HepG2 (cell line): ENCODE data around the gene TMEM217. TPM values are rescaled to one million over a fixed set of nuclear protein-coding genes. Genes with fewer than 3 reads are reported as not detected.

Experiments
- AHR ChIP-seq: IDR thresholded peaks from 2 replicates; pipeline ENCODE4 v1.6.1; 2018; ENCODE audit warnings: missing genetic modification reagents, missing compliant biosample characterization
- EED ChIP-seq: sonication (generic); formaldehyde crosslinking; IDR thresholded peaks from 2 replicates; pipeline ENCODE4 v1.5.0; 2020; ENCODE audit warnings: mild to moderate bottlenecking, missing genetic modification reagents
- FOXK1 ChIP-seq: sonication (generic); formaldehyde crosslinking; IDR thresholded peaks from 2 replicates; pipeline ENCODE4 v1.4.0; 2020; ENCODE audit warnings: low read depth, missing genetic modification reagents, borderline replicate concordance
- HNRNPL ChIP-seq: fragments of 200-400 bp; formaldehyde crosslinking; IDR thresholded peaks from 2 replicates; pipeline ENCODE4 v1.6.1; 2017; ENCODE audit warnings: mild to moderate bottlenecking, low read depth, low read length
- HOXA9 ChIP-seq: sonication (generic); formaldehyde crosslinking; IDR thresholded peaks from 2 replicates; pipeline ENCODE4 v1.8.1; 2022; ENCODE audit warnings: missing genetic modification reagents, mild to moderate bottlenecking, moderate library complexity, borderline replicate concordance
- LCORL ChIP-seq, 2 experiments: fragments of 450-650 bp in 1 of 2; sonication (generic) in 1 of 2; formaldehyde crosslinking in 1 of 2; IDR thresholded peaks; 2 replicates each; pipeline versions ENCODE4 v1.5.0 to v1.6.1; 2017 to 2020; ENCODE audit warnings: antibody characterized with exemption in 1 of 2, missing genetic modification reagents in 1 of 2
- NFE2L1 ChIP-seq: sonication (generic); formaldehyde crosslinking; IDR thresholded peaks from 2 replicates; pipeline ENCODE4 v1.4.0; 2020; ENCODE audit warnings: missing genetic modification reagents, mild to moderate bottlenecking, borderline replicate concordance
- SMAD9 ChIP-seq: sonication (generic); formaldehyde crosslinking; IDR thresholded peaks from 2 replicates; pipeline ENCODE4 v1.5.1; 2020; ENCODE audit warnings: mild to moderate bottlenecking, missing genetic modification reagents
- SSRP1 ChIP-seq: IDR thresholded peaks from 2 replicates; pipeline ENCODE4 v1.6.1; 2016; ENCODE audit warnings: control low read depth
- SUZ12 ChIP-seq: fragments of 150-350 bp; IDR thresholded peaks from 2 replicates; pipeline ENCODE4 v1.6.1; 2014; ENCODE audit warnings: low read depth, low read length
- TBP ChIP-seq: sonication (generic); formaldehyde crosslinking; IDR thresholded peaks from 2 replicates; pipeline ENCODE4 v1.5.0; 2020; ENCODE audit warnings: missing genetic modification reagents
- ZFP36L2 ChIP-seq: sonication (generic); formaldehyde crosslinking; IDR thresholded peaks from 2 replicates; pipeline ENCODE4 v1.4.0; 2020; ENCODE audit warnings: missing genetic modification reagents
- ZFP37 ChIP-seq: sonication (generic); formaldehyde crosslinking; IDR thresholded peaks from 2 replicates; pipeline ENCODE4 v1.4.0; 2020; ENCODE audit warnings: missing genetic modification reagents, borderline replicate concordance
- ZNF33B ChIP-seq: sonication (generic); formaldehyde crosslinking; IDR thresholded peaks from 2 replicates; pipeline ENCODE4 v1.5.1; 2020; ENCODE audit warnings: mild to moderate bottlenecking, missing genetic modification reagents
- ZNF644 ChIP-seq: IDR thresholded peaks from 2 replicates; pipeline ENCODE4 v1.6.1; 2016; ENCODE audit warnings: low read depth
- ZNF83 ChIP-seq: sonication (generic); formaldehyde crosslinking; IDR thresholded peaks from 2 replicates; pipeline ENCODE4 v1.4.0; 2020; ENCODE audit warnings: missing genetic modification reagents, mild to moderate bottlenecking, borderline replicate concordance
- ZNF878 ChIP-seq: sonication (generic); formaldehyde crosslinking; IDR thresholded peaks from 2 replicates; pipeline ENCODE4 v1.8.1; 2023; ENCODE audit warnings: mild to moderate bottlenecking, missing genetic modification reagents, moderate library complexity
- polyA plus RNA-seq, 8 experiments: library from polyadenylated mRNA; depleted of rRNA in 3 of 8; stranded (reverse) in 7 of 8; unstranded in 1 of 8; fragments of >200 nt; fragmentation: Illumina TruSeq in 4 of 8; extraction: Trizol in 4 of 8; gene quantifications; 2 replicates each; pipeline versions ENCODE4 v1.2.1 to v1.2.3, GENCODE V29; 2011 to 2016; ENCODE audit warnings: low read depth in 4 of 8, missing spikeins in 1 of 8, mixed read lengths in 1 of 8; ENCODE audit not compliant: insufficient read depth in 1 of 8
- total RNA-seq, 5 experiments: library from RNA; depleted of rRNA; stranded (reverse); fragments of >200 nt; fragmentation: Illumina TruSeq; extraction: Trizol; gene quantifications; 2 replicates each; pipeline ENCODE4 v1.2.3, GENCODE V29; 2016; ENCODE audit warnings: low read depth in 1 of 5
- TF ChIP-seq, protein P1 (sequence below): sonication (generic); formaldehyde crosslinking; IDR thresholded peaks from 2 replicates; pipeline ENCODE4 v1.4.0; 2020; ENCODE audit warnings: missing genetic modification reagents
- TF ChIP-seq, protein P2 (sequence below): sonication (generic); formaldehyde crosslinking; IDR thresholded peaks from 2 replicates; pipeline ENCODE4 v1.8.0; 2022; ENCODE audit warnings: mild to moderate bottlenecking, missing genetic modification reagents
- TF ChIP-seq, protein P3 (sequence below): sonication (generic); formaldehyde crosslinking; IDR thresholded peaks from 2 replicates; pipeline ENCODE4 v1.8.1; 2022; ENCODE audit warnings: low read depth, mild to moderate bottlenecking, missing genetic modification reagents
- TF ChIP-seq, protein P4 (sequence below): sonication (generic); formaldehyde crosslinking; IDR thresholded peaks from 2 replicates; pipeline ENCODE4 v1.5.0; 2020; ENCODE audit warnings: mild to moderate bottlenecking, missing genetic modification reagents

TMEM217 gene
- total and polyA plus RNA-seq, 2 of the 13 experiments (the other 11 are each of a cell fraction or from before 2014, with no cell fraction given), result 2.3 to 3.4 TPM

DNA sequence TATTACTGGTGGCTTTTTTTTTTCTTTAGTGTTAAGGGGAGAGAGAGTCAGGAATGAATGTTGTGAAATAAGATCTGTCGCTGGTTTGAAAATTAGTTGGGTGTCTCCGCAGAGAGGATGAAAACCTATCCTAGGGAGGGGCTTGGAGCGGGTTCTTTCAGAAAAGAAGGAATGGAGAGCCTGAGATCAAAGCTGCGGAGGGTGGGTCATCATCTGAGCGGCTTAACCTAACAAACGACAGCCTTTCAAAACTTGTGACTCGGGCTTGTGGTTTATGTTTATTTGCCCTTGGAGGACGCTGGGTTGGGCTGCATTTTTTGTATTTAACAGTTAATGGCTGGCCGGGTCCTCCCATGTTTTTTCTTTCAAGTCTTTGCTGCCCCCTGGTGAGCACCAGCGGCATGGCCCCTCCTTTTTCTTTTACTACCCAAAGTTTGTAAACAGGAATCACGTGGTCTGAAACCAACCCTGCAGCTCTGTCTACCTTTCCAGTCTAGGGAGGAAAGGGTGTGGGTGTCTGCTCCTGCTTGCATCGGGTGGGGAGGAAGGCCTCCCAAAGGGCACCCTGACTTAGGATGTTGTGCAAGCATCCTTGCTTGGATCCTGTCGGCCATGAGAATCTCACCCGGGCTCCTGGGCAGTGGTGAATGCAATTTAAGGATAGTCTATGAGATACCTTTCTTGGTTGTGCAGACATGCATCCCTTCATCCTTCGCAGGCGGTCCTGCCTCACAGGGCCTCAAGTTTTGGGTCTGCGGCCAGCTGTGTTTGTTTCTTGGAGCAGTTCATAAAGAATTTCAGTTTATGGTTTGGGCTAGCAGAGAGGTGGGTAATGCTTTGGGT lies 85.8 kb downstream of the TMEM217 start (continued):
- TF ChIP-seq, protein P1, sequence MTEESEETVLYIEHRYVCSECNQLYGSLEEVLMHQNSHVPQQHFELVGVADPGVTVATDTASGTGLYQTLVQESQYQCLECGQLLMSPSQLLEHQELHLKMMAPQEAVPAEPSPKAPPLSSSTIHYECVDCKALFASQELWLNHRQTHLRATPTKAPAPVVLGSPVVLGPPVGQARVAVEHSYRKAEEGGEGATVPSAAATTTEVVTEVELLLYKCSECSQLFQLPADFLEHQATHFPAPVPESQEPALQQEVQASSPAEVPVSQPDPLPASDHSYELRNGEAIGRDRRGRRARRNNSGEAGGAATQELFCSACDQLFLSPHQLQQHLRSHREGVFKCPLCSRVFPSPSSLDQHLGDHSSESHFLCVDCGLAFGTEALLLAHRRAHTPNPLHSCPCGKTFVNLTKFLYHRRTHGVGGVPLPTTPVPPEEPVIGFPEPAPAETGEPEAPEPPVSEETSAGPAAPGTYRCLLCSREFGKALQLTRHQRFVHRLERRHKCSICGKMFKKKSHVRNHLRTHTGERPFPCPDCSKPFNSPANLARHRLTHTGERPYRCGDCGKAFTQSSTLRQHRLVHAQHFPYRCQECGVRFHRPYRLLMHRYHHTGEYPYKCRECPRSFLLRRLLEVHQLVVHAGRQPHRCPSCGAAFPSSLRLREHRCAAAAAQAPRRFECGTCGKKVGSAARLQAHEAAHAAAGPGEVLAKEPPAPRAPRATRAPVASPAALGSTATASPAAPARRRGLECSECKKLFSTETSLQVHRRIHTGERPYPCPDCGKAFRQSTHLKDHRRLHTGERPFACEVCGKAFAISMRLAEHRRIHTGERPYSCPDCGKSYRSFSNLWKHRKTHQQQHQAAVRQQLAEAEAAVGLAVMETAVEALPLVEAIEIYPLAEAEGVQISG (CRISPR knock-in tag), result no peak; the same call in 1 of the 2 replicates
- TF ChIP-seq ZNF33B (CRISPR knock-in tag) (no peak), ZFP37 (CRISPR knock-in tag) (0 out of 2 replicates have a peak, but pooled peaks have one; percentile 28), TBP (CRISPR knock-in tag) (no peak), SMAD9 (CRISPR knock-in tag) (no peak), ZNF644 (CRISPR knock-in tag) (no peak), LCORL (IDR thresholded peaks at IDR 0.05) (peak; percentile 64), LCORL (CRISPR knock-in tag; IDR thresholded peaks at IDR 0.05) (peak; percentile 88), EED (CRISPR knock-in tag) (no peak), HNRNPL (no peak), ZFP36L2 (CRISPR knock-in tag) (no peak), SSRP1 (CRISPR knock-in tag) (no peak; the same call in 1 of the 2 replicates), ZNF83 (CRISPR knock-in tag) (no peak), ZNF878 (CRISPR knock-in tag) (0 out of 2 replicates have a peak, but pooled peaks have one; percentile 20), AHR (CRISPR knock-in tag) (no peak), FOXK1 (CRISPR knock-in tag) (peak; percentile 100), SUZ12 (no peak), HOXA9 (CRISPR knock-in tag) (no peak), NFE2L1 (CRISPR knock-in tag) (no peak)
- TF ChIP-seq, protein P2, sequence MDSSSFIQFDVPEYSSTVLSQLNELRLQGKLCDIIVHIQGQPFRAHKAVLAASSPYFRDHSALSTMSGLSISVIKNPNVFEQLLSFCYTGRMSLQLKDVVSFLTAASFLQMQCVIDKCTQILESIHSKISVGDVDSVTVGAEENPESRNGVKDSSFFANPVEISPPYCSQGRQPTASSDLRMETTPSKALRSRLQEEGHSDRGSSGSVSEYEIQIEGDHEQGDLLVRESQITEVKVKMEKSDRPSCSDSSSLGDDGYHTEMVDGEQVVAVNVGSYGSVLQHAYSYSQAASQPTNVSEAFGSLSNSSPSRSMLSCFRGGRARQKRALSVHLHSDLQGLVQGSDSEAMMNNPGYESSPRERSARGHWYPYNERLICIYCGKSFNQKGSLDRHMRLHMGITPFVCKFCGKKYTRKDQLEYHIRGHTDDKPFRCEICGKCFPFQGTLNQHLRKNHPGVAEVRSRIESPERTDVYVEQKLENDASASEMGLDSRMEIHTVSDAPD, result no peak
- TF ChIP-seq, protein P3, sequence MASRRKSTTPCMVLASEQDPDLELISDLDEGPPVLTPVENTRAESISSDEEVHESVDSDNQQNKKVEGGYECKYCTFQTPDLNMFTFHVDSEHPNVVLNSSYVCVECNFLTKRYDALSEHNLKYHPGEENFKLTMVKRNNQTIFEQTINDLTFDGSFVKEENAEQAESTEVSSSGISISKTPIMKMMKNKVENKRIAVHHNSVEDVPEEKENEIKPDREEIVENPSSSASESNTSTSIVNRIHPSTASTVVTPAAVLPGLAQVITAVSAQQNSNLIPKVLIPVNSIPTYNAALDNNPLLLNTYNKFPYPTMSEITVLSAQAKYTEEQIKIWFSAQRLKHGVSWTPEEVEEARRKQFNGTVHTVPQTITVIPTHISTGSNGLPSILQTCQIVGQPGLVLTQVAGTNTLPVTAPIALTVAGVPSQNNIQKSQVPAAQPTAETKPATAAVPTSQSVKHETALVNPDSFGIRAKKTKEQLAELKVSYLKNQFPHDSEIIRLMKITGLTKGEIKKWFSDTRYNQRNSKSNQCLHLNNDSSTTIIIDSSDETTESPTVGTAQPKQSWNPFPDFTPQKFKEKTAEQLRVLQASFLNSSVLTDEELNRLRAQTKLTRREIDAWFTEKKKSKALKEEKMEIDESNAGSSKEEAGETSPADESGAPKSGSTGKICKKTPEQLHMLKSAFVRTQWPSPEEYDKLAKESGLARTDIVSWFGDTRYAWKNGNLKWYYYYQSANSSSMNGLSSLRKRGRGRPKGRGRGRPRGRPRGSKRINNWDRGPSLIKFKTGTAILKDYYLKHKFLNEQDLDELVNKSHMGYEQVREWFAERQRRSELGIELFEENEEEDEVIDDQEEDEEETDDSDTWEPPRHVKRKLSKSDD (CRISPR knock-in tag), result no peak
- TF ChIP-seq, protein P4, sequence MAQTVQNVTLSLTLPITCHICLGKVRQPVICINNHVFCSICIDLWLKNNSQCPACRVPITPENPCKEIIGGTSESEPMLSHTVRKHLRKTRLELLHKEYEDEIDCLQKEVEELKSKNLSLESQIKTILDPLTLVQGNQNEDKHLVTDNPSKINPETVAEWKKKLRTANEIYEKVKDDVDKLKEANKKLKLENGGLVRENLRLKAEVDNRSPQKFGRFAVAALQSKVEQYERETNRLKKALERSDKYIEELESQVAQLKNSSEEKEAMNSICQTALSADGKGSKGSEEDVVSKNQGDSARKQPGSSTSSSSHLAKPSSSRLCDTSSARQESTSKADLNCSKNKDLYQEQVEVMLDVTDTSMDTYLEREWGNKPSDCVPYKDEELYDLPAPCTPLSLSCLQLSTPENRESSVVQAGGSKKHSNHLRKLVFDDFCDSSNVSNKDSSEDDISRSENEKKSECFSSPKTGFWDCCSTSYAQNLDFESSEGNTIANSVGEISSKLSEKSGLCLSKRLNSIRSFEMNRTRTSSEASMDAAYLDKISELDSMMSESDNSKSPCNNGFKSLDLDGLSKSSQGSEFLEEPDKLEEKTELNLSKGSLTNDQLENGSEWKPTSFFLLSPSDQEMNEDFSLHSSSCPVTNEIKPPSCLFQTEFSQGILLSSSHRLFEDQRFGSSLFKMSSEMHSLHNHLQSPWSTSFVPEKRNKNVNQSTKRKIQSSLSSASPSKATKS, result 0 out of 2 replicates have a peak, but pooled peaks have one; percentile 54
